Trophoblast cell (in vitro differentiated cells and primary cell): ENCODE results near the gene TEKT2.

Source experiments
- DNase-seq, 2 donors: peaks; one replicate each; pipeline ENCODE4 v3.0.0-alpha.2; 2016
- H2AFZ ChIP-seq: 2 replicates; pipeline ENCODE4 v1.6.1; 2013; ENCODE audit warnings: low read length, moderate library complexity, mild to moderate bottlenecking; ENCODE audit not compliant: insufficient read depth, poor library complexity
- H2AK5ac ChIP-seq: 2 replicates; pipeline ENCODE4 v1.6.1; 2013; ENCODE audit warnings: mild to moderate bottlenecking, low read length
- H2BK120ac ChIP-seq: 2 replicates; pipeline ENCODE4 v1.6.1; 2013; ENCODE audit warnings: low read length, mild to moderate bottlenecking, moderate library complexity; ENCODE audit not compliant: insufficient read depth, poor library complexity
- H2BK12ac ChIP-seq: 2 replicates; pipeline ENCODE4 v1.6.1; 2013; ENCODE audit warnings: mild to moderate bottlenecking, low read length, moderate library complexity
- H2BK5ac ChIP-seq: 2 replicates; pipeline ENCODE4 v1.6.1; 2013; ENCODE audit warnings: low read length, low read depth, moderate library complexity, mild to moderate bottlenecking; ENCODE audit not compliant: poor library complexity
- H3K14ac ChIP-seq: 2 replicates; pipeline ENCODE4 v1.6.1; 2013; ENCODE audit warnings: mild to moderate bottlenecking, low read length
- H3K18ac ChIP-seq: 2 replicates; pipeline ENCODE4 v1.6.1; 2013; ENCODE audit warnings: mild to moderate bottlenecking, low read length
- H3K23ac ChIP-seq: 2 replicates; pipeline ENCODE4 v1.6.1; 2013; ENCODE audit warnings: low read length
- H3K27ac ChIP-seq: 2 replicates; pipeline ENCODE4 v1.5.1; 2013; ENCODE audit warnings: low read depth, mild to moderate bottlenecking, inconsistent platforms, low read length, moderate library complexity
- H3K27me3 ChIP-seq: 2 replicates; pipeline ENCODE4 v1.6.1; 2013; ENCODE audit warnings: inconsistent platforms, mild to moderate bottlenecking, low read length, moderate library complexity; ENCODE audit not compliant: insufficient read depth
- H3K36me3 ChIP-seq, 2 experiments: 1 replicate in 1 of 2; 2 replicates in 1 of 2; pipeline ENCODE4 v1.6.1; 2013; ENCODE audit warnings: low read length in 2 of 2, mild to moderate bottlenecking in 2 of 2, moderate library complexity in 1 of 2; ENCODE audit not compliant: insufficient read depth in 2 of 2, control insufficient read depth in 1 of 2
- H3K4ac ChIP-seq: 2 replicates; pipeline ENCODE4 v1.6.1; 2013; ENCODE audit warnings: low read depth, mild to moderate bottlenecking, low read length, moderate library complexity
- H3K4me1 ChIP-seq, 2 experiments: 1 replicate in 1 of 2; 2 replicates in 1 of 2; pipeline ENCODE4 v1.6.1; 2013; ENCODE audit warnings: low read length in 2 of 2, mild to moderate bottlenecking in 2 of 2, moderate library complexity in 1 of 2; ENCODE audit not compliant: insufficient read depth in 2 of 2, control insufficient read depth in 1 of 2
- H3K4me2 ChIP-seq: 2 replicates; pipeline ENCODE4 v1.6.1; 2013; ENCODE audit warnings: inconsistent platforms, mild to moderate bottlenecking, low read length, moderate library complexity
- H3K4me3 ChIP-seq: 2 replicates; pipeline ENCODE4 v1.5.1; 2013; ENCODE audit warnings: mild to moderate bottlenecking, low read depth, low read length, inconsistent platforms
- H3K79me1 ChIP-seq: one replicate; pipeline ENCODE4 v1.6.1; 2013; ENCODE audit warnings: low read length
- H3K79me2 ChIP-seq: 2 replicates; pipeline ENCODE4 v1.6.1; 2013; ENCODE audit warnings: low read length, mild to moderate bottlenecking; ENCODE audit not compliant: control insufficient read depth, insufficient read depth, poor library complexity
- H3K9ac ChIP-seq: 2 replicates; pipeline ENCODE4 v1.6.1; 2013; ENCODE audit warnings: mild to moderate bottlenecking, low read length
- H3K9me3 ChIP-seq: 2 replicates; pipeline ENCODE4 v1.6.1; 2013; ENCODE audit warnings: low read depth, mild to moderate bottlenecking, control low read depth, inconsistent platforms, low read length; ENCODE audit not compliant: insufficient read depth
- H4K12ac ChIP-seq: 2 replicates; pipeline ENCODE4 v1.6.1; 2013; ENCODE audit warnings: low read depth, mild to moderate bottlenecking, low read length, moderate library complexity
- H4K8ac ChIP-seq: 2 replicates; pipeline ENCODE4 v1.6.1; 2013; ENCODE audit warnings: low read depth, mild to moderate bottlenecking, low read length, moderate library complexity
- H4K91ac ChIP-seq: one replicate; pipeline ENCODE4 v1.6.1; 2013; ENCODE audit warnings: low read depth, mild to moderate bottlenecking, low read length, moderate library complexity
- WGBS: extraction: QIAGEN DNeasy Blood & Tissue Kit; methylation state at CpG from one replicate; pipeline ENCODE4 v1.1.7; 2013; ENCODE audit warnings: missing lambda C conversion rate; ENCODE audit not compliant: insufficient read length, insufficient coverage; ENCODE audit errors: extremely low coverage; 5-methylcytosine and 5-hydroxymethylcytosine counted together

TEKT2 gene

GRCh38 chr1:36119456-36119855 lies 35.6 kb downstream of the TEKT2 start:
- H2BK12ac ChIP-seq: no peak overlapping the region

GRCh38 chr1:36122062-36123030 lies 38.5 kb downstream of the TEKT2 start:
- no peak overlapping the region for H4K8ac ChIP-seq

More at GRCh38 chr1:36119456-36119855, 35.6 kb downstream of the TEKT2 start:
- H4K12ac ChIP-seq: no peak overlapping the region
- H3K79me2 ChIP-seq: no peaks in the 10 kb centered on the region
- no peaks in the 10 kb centered on the region for H3K9me3 ChIP-seq
- no peak overlapping the region for H2AFZ ChIP-seq
- H3K4ac ChIP-seq: no peak overlapping the region
- no peak overlapping the region for H3K14ac ChIP-seq
- no peaks in the 10 kb centered on the region for H3K36me3 ChIP-seq
- H4K91ac ChIP-seq: no peak overlapping the region
- H2BK5ac ChIP-seq: no peak overlapping the region
- H2BK120ac ChIP-seq: no peak overlapping the region
- no peak overlapping the region for H2AK5ac ChIP-seq
- no peak overlapping the region for H3K4me3 ChIP-seq
- no peak overlapping the region for H3K18ac ChIP-seq
- no peak overlapping the region for H3K4me2 ChIP-seq
- H3K23ac ChIP-seq: no peak overlapping the region
- H3K9ac ChIP-seq: no peak overlapping the region
- H3K79me1 ChIP-seq: no peaks in the 10 kb centered on the region
- H3K27me3 ChIP-seq: peaks cover 13% of the 10 kb centered on the region
- no CpG with 5 or more reads among the region's 9 CpGs for WGBS
- no peak overlapping the region for H4K8ac ChIP-seq
- no peak for DNase-seq
- H3K4me1 ChIP-seq: peaks cover 12 to 16% of the 10 kb centered on the region in 2 experiments
- no peak overlapping the region for H3K27ac ChIP-seq

GRCh38 chr1:36123356-36123755 lies 39.5 kb downstream of the TEKT2 start:
- H3K9me3 ChIP-seq: peaks cover 3% of the 10 kb centered on the region
- H2BK120ac ChIP-seq: no peak overlapping the region
- no peaks in the 10 kb centered on the region for H3K36me3 ChIP-seq
- H3K14ac ChIP-seq: no peak overlapping the region
- H4K91ac ChIP-seq: no peak overlapping the region
- H3K27me3 ChIP-seq: peaks cover 32% of the 10 kb centered on the region
- no peak overlapping the region for H3K23ac ChIP-seq
- no peak overlapping the region for H2AK5ac ChIP-seq
- H3K27ac ChIP-seq: no peak overlapping the region
- no peak overlapping the region for H3K4ac ChIP-seq
- DNase-seq: peak; percentile 3 to 29
- no peak overlapping the region for H3K18ac ChIP-seq
- no peak overlapping the region for H4K8ac ChIP-seq
- no peak overlapping the region for H3K9ac ChIP-seq
- H3K79me2 ChIP-seq: no peaks in the 10 kb centered on the region
- no peaks in the 10 kb centered on the region for H3K79me1 ChIP-seq
- no peak overlapping the region for H2BK12ac ChIP-seq
- no peak overlapping the region for H3K4me2 ChIP-seq
- H4K12ac ChIP-seq: no peak overlapping the region
- WGBS: no CpG with 5 or more reads among the region's 8 CpGs
- no peak overlapping the region for H2BK5ac ChIP-seq
- H3K4me1 ChIP-seq: peaks cover 7 to 11% of the 10 kb centered on the region in 2 experiments
- H3K4me3 ChIP-seq: no peak overlapping the region
- H2AFZ ChIP-seq: no peak overlapping the region

More at GRCh38 chr1:36122062-36123030, 38.5 kb downstream of the TEKT2 start:
- H3K36me3 ChIP-seq: no peaks in the 10 kb centered on the region
- H2AFZ ChIP-seq: no peak overlapping the region
- no peak overlapping the region for H3K14ac ChIP-seq
- no peak overlapping the region for H3K4me3 ChIP-seq
- H2BK5ac ChIP-seq: no peak overlapping the region
- H3K4me1 ChIP-seq: peaks cover 7 to 11% of the 10 kb centered on the region in 2 experiments
- no peak overlapping the region for H4K91ac ChIP-seq
- H3K79me1 ChIP-seq: no peaks in the 10 kb centered on the region
- no peak overlapping the region for H4K12ac ChIP-seq
- peaks cover 32% of the 10 kb centered on the region for H3K27me3 ChIP-seq
- no peak overlapping the region for H3K18ac ChIP-seq
- H3K4me2 ChIP-seq: no peak overlapping the region
- H3K79me2 ChIP-seq: no peaks in the 10 kb centered on the region
- H3K23ac ChIP-seq: no peak overlapping the region
- H3K27ac ChIP-seq: no peak overlapping the region
- H3K9ac ChIP-seq: no peak overlapping the region
- peaks cover 3% of the 10 kb centered on the region for H3K9me3 ChIP-seq
- no peak overlapping the region for H2BK120ac ChIP-seq
- DNase-seq: no peak
- H3K4ac ChIP-seq: no peak overlapping the region
- WGBS: 100% methylated on average over 2 of the region's 12 CpGs
- H2AK5ac ChIP-seq: no peak overlapping the region
- H2BK12ac ChIP-seq: no peak overlapping the region

GRCh38 chr1:36124404-36125128 lies 40.7 kb downstream of the TEKT2 start:
- H4K12ac ChIP-seq: no peak overlapping the region
- H3K79me2 ChIP-seq: no peaks in the 10 kb centered on the region
- WGBS: no CpG with 5 or more reads among the region's 42 CpGs
- H3K9me3 ChIP-seq: peaks cover 3% of the 10 kb centered on the region
- no peak overlapping the region for H3K4me3 ChIP-seq
- no peak overlapping the region for H2BK5ac ChIP-seq
- peaks cover 3 to 6% of the 10 kb centered on the region in 2 experiments for H3K4me1 ChIP-seq
- no peak overlapping the region for H4K91ac ChIP-seq
- H2AK5ac ChIP-seq: no peak overlapping the region
- no peaks in the 10 kb centered on the region for H3K36me3 ChIP-seq
- no peak overlapping the region for H3K4ac ChIP-seq
- H4K8ac ChIP-seq: no peak overlapping the region
- no peak overlapping the region for H3K23ac ChIP-seq
- H2AFZ ChIP-seq: no peak overlapping the region
- peak overlapping the region; percentile 53 for H3K4me2 ChIP-seq
- peaks cover 32% of the 10 kb centered on the region for H3K27me3 ChIP-seq
- H2BK120ac ChIP-seq: no peak overlapping the region
- H3K79me1 ChIP-seq: no peaks in the 10 kb centered on the region
- H3K18ac ChIP-seq: no peak overlapping the region
- no peak overlapping the region for H2BK12ac ChIP-seq
- no peak overlapping the region for H3K14ac ChIP-seq
- no peak overlapping the region for H3K9ac ChIP-seq
- H3K27ac ChIP-seq: no peak overlapping the region
- no peak for DNase-seq
